SH-SY5Y (cell line): ENCODE data around the gene NUDT21.

ENCODE experiments used
- GATA2 ChIP-seq: IDR thresholded peaks from 2 replicates; pipeline ENCODE4 v1.6.1; 2011; ENCODE audit warnings: mild to moderate bottlenecking, low read depth, low read length
- GATA3 ChIP-seq: IDR thresholded peaks from 2 replicates; pipeline ENCODE4 v1.6.1; 2011; ENCODE audit warnings: low read depth, mild to moderate bottlenecking, low read length, moderate library complexity

- TF ChIP-seq GATA2 (no peak), GATA3 (no peak)
Observed at GRCh38 chr16:56420613-56421012, 30.5 kb downstream of the NUDT21 start.
